ENCODE data around the gene KCNRG. TPM values are rescaled to one million over a fixed set of nuclear protein-coding genes. Genes with fewer than 3 reads are reported as not detected.

KCNRG gene
- total and polyA plus RNA-seq, 2 donors (not counting 1 experiment from before 2014, with no cell fraction given), result 0.86 to 3.4 TPM

- H3K4me3 Mint-ChIP-seq, result no peak overlapping the region
- POLR2A ChIA-PET, result no interaction called here
Measured at GRCh38 chr13:50030315-50030714, 15.1 kb downstream of the KCNRG start.

GRCh38 chr13:50033725-50034124, 18.5 kb downstream of the KCNRG start:
- DNase-seq (no peak), ATAC-seq (ENCODE audit: low read depth) (no peak)
- H2AFZ ChIP-seq (ENCODE audit: insufficient read depth, low read depth, low read length, poor library complexity, severe bottlenecking), result no peak overlapping the region
- H3K4me1 Mint-ChIP-seq, result peaks cover 12% of the 10 kb centered on the region
- peaks cover 0 to 6% of the 10 kb centered on the region in 2 donors for H3K4me1 ChIP-seq (ENCODE audit: control insufficient read depth in 2 of 2, insufficient read depth in 2 of 2, low read length in 2 of 2)
- no peaks in the 10 kb centered on the region for H3K9me3 Mint-ChIP-seq (ENCODE audit: insufficient read depth)
- intact Hi-C loops (cut with micrococcal nuclease), result loop anchor here (1.0 kb wide), 1 partner anchor 35 kb away; no protein-coding TSS in a partner anchor
- ChIA-PET POLR2A (interaction anchor here (1.0 kb wide), 1 partner anchor 42 kb away, joined by 6 read pairs; no protein-coding TSS in a partner anchor), CTCF (interaction anchor here (1.3 kb wide), 2 partner anchors 15 to 58 kb away, joined by 3 to 5 read pairs; no protein-coding TSS in a partner anchor)
- H3K4me2 ChIP-seq (replicated peaks; ENCODE audit: low read depth, low read length, poor library complexity, severe bottlenecking), result no peak overlapping the region
- no peak overlapping the region for H3K4me3 ChIP-seq (ENCODE audit: control extremely low read depth in 1 of 5, extremely low read depth in 1 of 5, insufficient read depth in 1 of 5, low read depth in 2 of 5, low read length in 4 of 5)
- no peaks in the 10 kb centered on the region for H3K27me3 Mint-ChIP-seq
- H3K27ac Mint-ChIP-seq, result peak overlapping the region; percentile 55
- H3K9ac ChIP-seq (ENCODE audit: low read length), result no peak overlapping the region
- H3K36me3 ChIP-seq (replicated peaks in 1 of 2; ENCODE audit: control extremely low read depth in 1 of 2, control insufficient read depth in 1 of 2, extremely low read depth in 1 of 2, insufficient read depth in 2 of 2, low read length in 1 of 2), result peaks cover 0 to 4% of the 10 kb centered on the region in 2 experiments
- H3K27ac ChIP-seq (ENCODE audit: low read length in 2 of 2), result peak overlapping the region in 1 of 2 donors; percentile 13
- TF ChIP-seq CTCF (IDR thresholded peaks at IDR 0.05) (no peak), EZH2 (IDR thresholded peaks at IDR 0.05; ENCODE audit: borderline replicate concordance, insufficient read depth, low read depth, low read length, poor library complexity, severe bottlenecking) (no peak)
- H3K4me3 Mint-ChIP-seq, result no peak overlapping the region
- H4K20me1 ChIP-seq (ENCODE audit: control insufficient read depth, insufficient read depth, low read length, poor library complexity, severe bottlenecking), result no peaks in the 10 kb centered on the region
- no peaks in the 10 kb centered on the region for H3K27me3 ChIP-seq (replicated peaks in 1 of 4; ENCODE audit: control extremely low read depth in 1 of 4, control insufficient read depth in 3 of 4, insufficient read depth in 4 of 4, low read length in 3 of 4)
- H3K79me2 ChIP-seq (ENCODE audit: control insufficient read depth, insufficient read depth, low read length), result no peaks in the 10 kb centered on the region
- H3K9me3 ChIP-seq (ENCODE audit: control extremely low read depth in 1 of 3, control insufficient read depth in 2 of 3, insufficient read depth in 1 of 3, low read length in 2 of 3), result no peaks in the 10 kb centered on the region

More at GRCh38 chr13:50030315-50030714, 15.1 kb downstream of the KCNRG start:
- Histone ChIP-seq H3K4me1 (ENCODE audit: control insufficient read depth in 2 of 2, insufficient read depth in 2 of 2, low read length in 2 of 2) (peaks cover 10 to 17% of the 10 kb centered on the region in 2 donors), H3K27ac (ENCODE audit: low read length in 2 of 2) (no peak overlapping the region), H2AFZ (ENCODE audit: insufficient read depth, low read depth, low read length, poor library complexity, severe bottlenecking) (no peak overlapping the region), H3K27me3 (replicated peaks in 1 of 4; ENCODE audit: control extremely low read depth in 1 of 4, control insufficient read depth in 3 of 4, insufficient read depth in 4 of 4, low read length in 3 of 4) (no peaks in the 10 kb centered on the region), H3K36me3 (replicated peaks in 1 of 2; ENCODE audit: control extremely low read depth in 1 of 2, control insufficient read depth in 1 of 2, extremely low read depth in 1 of 2, insufficient read depth in 2 of 2, low read length in 1 of 2) (peaks cover 0 to 2% of the 10 kb centered on the region in 2 experiments), H3K79me2 (ENCODE audit: control insufficient read depth, insufficient read depth, low read length) (no peaks in the 10 kb centered on the region), H3K4me2 (replicated peaks; ENCODE audit: low read depth, low read length, poor library complexity, severe bottlenecking) (no peak overlapping the region), H3K4me3 (ENCODE audit: control extremely low read depth in 1 of 5, extremely low read depth in 1 of 5, insufficient read depth in 1 of 5, low read depth in 2 of 5, low read length in 4 of 5) (no peak overlapping the region), H3K9me3 (ENCODE audit: control extremely low read depth in 1 of 3, control insufficient read depth in 2 of 3, insufficient read depth in 1 of 3, low read length in 2 of 3) (no peaks in the 10 kb centered on the region), H3K9ac (ENCODE audit: low read length) (no peak overlapping the region), H4K20me1 (ENCODE audit: control insufficient read depth, insufficient read depth, low read length, poor library complexity, severe bottlenecking) (no peaks in the 10 kb centered on the region)
- CTCF ChIA-PET, result no interaction called here
- 100% methylated on average over 1 of the region's 3 CpGs for WGBS (ENCODE audit: insufficient coverage)
- Mint-ChIP-seq H3K4me1 (peaks cover 28% of the 10 kb centered on the region), H3K9me3 (ENCODE audit: insufficient read depth) (no peaks in the 10 kb centered on the region), H3K27me3 (no peaks in the 10 kb centered on the region), H3K27ac (no peak overlapping the region)
- intact Hi-C loops (cut with micrococcal nuclease), result no loop called here
- ATAC-seq (ENCODE audit: low read depth) (no peak), DNase-seq (no peak)
- no peak for TF ChIP-seq CTCF (IDR thresholded peaks at IDR 0.05)
- no peak for TF ChIP-seq EZH2 (IDR thresholded peaks at IDR 0.05; ENCODE audit: borderline replicate concordance, insufficient read depth, low read depth, low read length, poor library complexity, severe bottlenecking)

Data from B cell (primary cell).